Lung (tissue), 12 donors: Measurements from ENCODE around the gene C9orf153. TPM values are rescaled to one million over a fixed set of nuclear protein-coding genes. Genes with fewer than 3 reads are reported as not detected.

Source experiments
- ATAC-seq: fragments of 200-7000 bp; cut with Tn5 transposase; one replicate; pipeline ENCODE4 v1.9.1; 2020; ENCODE audit warnings: moderate number of reproducible peaks; ENCODE audit not compliant: insufficient read depth, low FRiP score
- DNase-seq, 3 donors: peaks; one replicate each; pipeline ENCODE4 v3.0.0-alpha.2; 2013 to 2017
- H3K27ac ChIP-seq, 2 donors: one replicate each; pipeline ENCODE4 v1.5.1; 2013; ENCODE audit warnings: mild to moderate bottlenecking in 2 of 2, moderate library complexity in 2 of 2, control low read depth in 1 of 2, inconsistent platforms in 1 of 2, low read depth in 1 of 2, low read length in 1 of 2
- H3K27me3 ChIP-seq, 3 donors: one replicate each; pipeline ENCODE4 v1.5.1; 2013; ENCODE audit warnings: low read length in 2 of 3; ENCODE audit not compliant: control insufficient read depth in 3 of 3, insufficient read depth in 3 of 3
- H3K36me3 ChIP-seq, 4 donors: one replicate each; pipeline ENCODE4 v1.5.1; 2013; ENCODE audit warnings: low read length in 4 of 4, mild to moderate bottlenecking in 1 of 4, moderate library complexity in 1 of 4; ENCODE audit not compliant: control insufficient read depth in 4 of 4, insufficient read depth in 4 of 4
- H3K4me1 ChIP-seq, 5 donors: one replicate each; pipeline ENCODE4 v1.5.1; 2013; ENCODE audit warnings: low read length in 5 of 5, mild to moderate bottlenecking in 2 of 5, moderate library complexity in 1 of 5; ENCODE audit not compliant: control insufficient read depth in 5 of 5, insufficient read depth in 5 of 5
- H3K4me3 ChIP-seq: one replicate; pipeline ENCODE4 v1.5.1; 2013; ENCODE audit warnings: mild to moderate bottlenecking, control low read depth, moderate library complexity
- H3K9ac ChIP-seq, 2 donors: one replicate each; pipeline ENCODE4 v1.5.1; 2013; ENCODE audit warnings: low read length in 2 of 2, control low read depth in 1 of 2; ENCODE audit not compliant: insufficient read depth in 1 of 2
- H3K9me3 ChIP-seq, 4 donors: one replicate each; pipeline ENCODE4 v1.5.1; 2013; ENCODE audit warnings: low read length in 3 of 4, mild to moderate bottlenecking in 1 of 4, moderate library complexity in 1 of 4; ENCODE audit not compliant: control insufficient read depth in 4 of 4, insufficient read depth in 3 of 4
- CTCF ChIP-seq: IDR thresholded peaks from 2 replicates; pipeline ENCODE4 v1.5.1; 2012; ENCODE audit warnings: mild to moderate bottlenecking; ENCODE audit errors: control extremely low read depth, extremely low read depth
- WGBS, 2 donors: extraction: QIAGEN DNeasy Blood & Tissue Kit; methylation state at CpG; one replicate each; pipeline ENCODE4 v1.1.7; 2013; 5-methylcytosine and 5-hydroxymethylcytosine counted together
- polyA plus RNA-seq, 2 donors: library from polyadenylated mRNA; stranded (reverse); fragments of 200-250 nt; gene quantifications; one replicate each; pipeline ENCODE4 v1.2.1, GENCODE V29; 2013
- total RNA-seq, 2 donors: library from RNA; depleted of rRNA in 1 of 2; stranded (reverse); fragments of >200 nt in 1 of 2; gene quantifications; one replicate each; pipeline ENCODE4 v1.2.1, GENCODE V29; 2014 to 2021
- donor health status: control.
- donor health status: control.
- donor health status: Bipolar disorder and iron deficiency.
- donor health status: healthy.
- donor health status: DM: yes; HTN: yes; CAD: no.

Gene C9orf153
- total and polyA plus RNA-seq, 4 donors = 0.02 to 2.7 (median 0.19) TPM

- TF ChIP-seq CTCF = no peak
- Histone ChIP-seq H3K36me3 (no peaks in the 10 kb centered on the region), H3K4me1 (peaks cover 0 to 3% (median 0%) of the 10 kb centered on the region in 5 donors), H3K4me3 (no peak overlapping the region), H3K9ac (no peak overlapping the region), H3K27me3 (no peaks in the 10 kb centered on the region), H3K27ac (no peak overlapping the region), H3K9me3 (peaks cover 0 to 9% (median under 1%) of the 10 kb centered on the region in 4 donors)
- no peak for DNase-seq
- ATAC-seq = no peak
- 92 to 95% methylated on average over 1 of the region's 1 CpG for WGBS, 2 donors
Observed at GRCh38 chr9:86183229-86184137, 76.0 kb downstream of the C9orf153 start.

- no peak for DNase-seq
- no peak for ATAC-seq
- H3K9ac ChIP-seq = no peak overlapping the region
- peaks cover 0 to 3% (median 0%) of the 10 kb centered on the region in 5 donors for H3K4me1 ChIP-seq
- H3K9me3 ChIP-seq = peaks cover 0 to 3% (median 0%) of the 10 kb centered on the region in 4 donors
- H3K36me3 ChIP-seq = no peaks in the 10 kb centered on the region
- no peak for TF ChIP-seq CTCF
- WGBS, 2 donors = 77 to 82% methylated on average over 3 of the region's 3 CpGs
- H3K4me3 ChIP-seq = no peak overlapping the region
- H3K27ac ChIP-seq = no peak overlapping the region
- no peaks in the 10 kb centered on the region for H3K27me3 ChIP-seq
Observed at GRCh38 chr9:86181379-86182315, 77.8 kb downstream of the C9orf153 start.

GRCh38 chr9:86178503-86178902 is 81.0 kb downstream of the C9orf153 start:
- Histone ChIP-seq H3K36me3 (no peaks in the 10 kb centered on the region), H3K4me1 (peaks cover 0 to 6% (median 0%) of the 10 kb centered on the region in 5 donors), H3K27ac (no peak overlapping the region), H3K9me3 (peaks cover 0 to 2% (median 0%) of the 10 kb centered on the region in 4 donors), H3K4me3 (no peak overlapping the region), H3K27me3 (no peaks in the 10 kb centered on the region), H3K9ac (no peak overlapping the region)
- 93 to 95% methylated on average over 5 of the region's 5 CpGs for WGBS, 2 donors
- no peak for TF ChIP-seq CTCF
- DNase-seq = no peak
- no peak for ATAC-seq
